Neutrophil (primary cell): Measurements from ENCODE around the gene GBGT1.

Source experiments
- H3K27ac ChIP-seq: fragments of 200-600 bp; sonication (generic); 2 replicates; pipeline ENCODE4 v1.5.1; 2016; ENCODE audit warnings: mild to moderate bottlenecking, moderate library complexity
- H3K27me3 ChIP-seq: fragments of 200-600 bp; sonication (generic); 2 replicates; pipeline ENCODE4 v1.6.0; 2016; ENCODE audit warnings: mild to moderate bottlenecking
- H3K36me3 ChIP-seq: fragments of 200-600 bp; sonication (generic); 2 replicates; pipeline ENCODE4 v1.5.1; 2017
- H3K4me1 ChIP-seq, 2 experiments: fragments of 200-600 bp in 1 of 2; sonication (generic) in 1 of 2; 1 replicate in 1 of 2; 2 replicates in 1 of 2; pipeline versions ENCODE4 v1.5.1 to v1.6.1; 2013 to 2016; ENCODE audit warnings: low read depth in 1 of 2, low read length in 1 of 2, mild to moderate bottlenecking in 1 of 2, moderate library complexity in 1 of 2; ENCODE audit not compliant: control insufficient read depth in 1 of 2, insufficient read depth in 1 of 2
- H3K4me3 ChIP-seq, 2 experiments: fragments of 200-600 bp in 1 of 2; sonication (generic) in 1 of 2; 1 replicate in 1 of 2; 2 replicates in 1 of 2; pipeline ENCODE4 v1.5.1; 2013 to 2016; ENCODE audit warnings: low read depth in 1 of 2, low read length in 1 of 2, mild to moderate bottlenecking in 1 of 2, moderate library complexity in 1 of 2
- H3K9me3 ChIP-seq: fragments of 200-600 bp; sonication (generic); 2 replicates; pipeline ENCODE4 v1.5.1; 2016
- CTCF ChIP-seq: fragments of 200-600 bp; sonication (generic); IDR thresholded peaks from 2 replicates; pipeline ENCODE4 v1.5.1; 2016; ENCODE audit warnings: antibody characterized with exemption

The GBGT1 gene

GRCh38 chr9:133105461-133105770, 58.3 kb downstream of the GBGT1 start:
- no peak overlapping the region for H3K4me3 ChIP-seq
- no peaks in the 10 kb centered on the region for H3K9me3 ChIP-seq
- H3K36me3 ChIP-seq = peaks cover 3% of the 10 kb centered on the region
- H3K4me1 ChIP-seq = no peaks in the 10 kb centered on the region
- peaks cover 6% of the 10 kb centered on the region for H3K27me3 ChIP-seq
- no peak overlapping the region for H3K27ac ChIP-seq
- no peak for TF ChIP-seq CTCF

- Histone ChIP-seq H3K27me3 (peaks cover 1% of the 10 kb centered on the region), H3K36me3 (peaks cover 3% of the 10 kb centered on the region), H3K27ac (no peak overlapping the region), H3K4me1 (no peaks in the 10 kb centered on the region), H3K4me3 (no peak overlapping the region), H3K9me3 (no peaks in the 10 kb centered on the region)
- TF ChIP-seq CTCF = no peak
Measured at GRCh38 chr9:133104718-133105460, 58.8 kb downstream of the GBGT1 start.

GRCh38 chr9:133103987-133104505, 59.7 kb downstream of the GBGT1 start:
- Histone ChIP-seq H3K4me1 (no peaks in the 10 kb centered on the region), H3K4me3 (no peak overlapping the region), H3K9me3 (no peaks in the 10 kb centered on the region), H3K36me3 (peaks cover 3% of the 10 kb centered on the region), H3K27me3 (no peaks in the 10 kb centered on the region), H3K27ac (no peak overlapping the region)
- TF ChIP-seq CTCF = no peak

- H3K36me3 ChIP-seq = peaks cover 3% of the 10 kb centered on the region
- H3K27me3 ChIP-seq = no peaks in the 10 kb centered on the region
- no peak overlapping the region for H3K27ac ChIP-seq
- TF ChIP-seq CTCF = peak; percentile 97
- H3K4me1 ChIP-seq = no peaks in the 10 kb centered on the region
- no peak overlapping the region for H3K4me3 ChIP-seq
- no peaks in the 10 kb centered on the region for H3K9me3 ChIP-seq
Measured at GRCh38 chr9:133103183-133103986, 60.3 kb downstream of the GBGT1 start.
